ENCODE results near the gene WDR7.
A peak's percentile ranks its signal among the peaks of the same experiment; 100 is the strongest.

Gene WDR7

DNA sequence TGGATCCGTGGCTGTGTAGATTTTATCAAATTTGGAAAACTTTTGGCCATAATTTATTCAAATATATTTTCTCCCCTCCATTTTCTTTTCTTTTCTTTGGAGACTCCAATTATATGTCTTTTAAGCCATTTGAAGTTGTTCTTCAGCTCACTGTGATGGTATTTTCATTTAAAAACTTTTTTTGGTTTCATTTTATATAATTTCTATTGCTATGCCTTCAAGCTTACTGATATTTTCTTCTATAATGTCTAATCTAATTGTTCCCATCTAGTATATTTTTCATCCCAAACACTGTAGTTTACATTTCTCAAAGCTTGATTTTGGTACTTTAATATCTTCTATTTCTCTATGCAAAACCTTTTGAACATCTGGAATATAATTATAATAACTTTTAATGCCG lies 72.5 kb downstream of the WDR7 start:
- DNase-seq: no peak

DNA sequence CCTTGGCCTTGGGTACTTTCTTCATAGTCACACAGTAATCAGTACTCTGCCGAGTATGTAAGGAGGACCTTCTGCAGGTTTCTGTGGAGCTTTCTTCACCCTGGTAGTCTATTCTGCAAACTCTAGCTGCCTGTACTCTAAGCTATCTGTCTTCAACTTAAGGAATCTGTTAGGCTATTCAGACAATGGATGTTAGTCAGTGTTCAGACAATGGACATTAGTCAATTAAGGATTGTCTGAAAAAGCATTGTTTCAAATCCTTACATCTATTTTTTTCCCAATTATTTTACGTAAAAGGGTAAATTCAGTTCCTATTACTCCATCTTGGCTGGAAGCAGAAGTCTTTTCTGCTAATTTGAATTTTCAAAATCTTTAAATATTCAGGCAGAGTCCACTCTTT lies 75.7 kb downstream of the WDR7 start:
- DNase-seq: no peak

DNA sequence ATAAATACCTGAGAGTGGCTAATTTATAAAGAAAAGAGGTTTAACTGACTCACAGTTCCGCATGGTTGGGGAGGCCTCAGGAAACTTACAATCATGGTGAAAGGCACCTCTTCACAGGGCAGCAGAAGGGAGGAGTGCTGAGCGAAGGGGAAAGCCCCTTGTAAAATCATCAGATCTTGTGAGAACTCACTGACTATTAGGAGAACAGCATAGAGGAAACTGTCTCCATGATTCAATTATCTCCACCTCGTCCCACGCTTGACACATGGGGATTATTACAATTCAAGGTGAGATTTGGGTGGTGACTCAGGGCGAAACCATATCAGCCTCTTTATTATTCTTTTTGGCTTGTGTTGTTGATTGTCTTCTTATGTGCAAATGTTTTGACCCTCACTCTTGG lies 76.2 kb downstream of the WDR7 start:
- DNase-seq: no peak

DNA sequence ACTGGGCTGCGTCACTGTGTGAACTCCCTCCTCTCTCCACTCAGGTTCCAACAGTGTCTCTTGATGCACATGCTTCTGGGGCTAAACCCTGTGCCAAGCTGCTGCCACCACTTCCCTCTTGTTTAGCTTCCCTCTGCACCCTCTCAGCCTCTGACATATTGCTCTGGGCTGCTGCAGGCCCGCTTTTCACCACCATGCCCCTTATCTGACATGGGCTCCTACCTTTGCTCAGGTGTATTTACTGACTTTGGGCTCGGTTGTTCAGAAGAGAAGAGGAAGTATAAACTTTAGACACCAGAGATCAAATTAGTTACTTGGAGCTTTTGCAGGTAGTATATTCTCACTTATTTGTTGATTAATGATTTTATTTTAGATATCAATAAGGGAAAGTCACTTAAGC lies 77.6 kb downstream of the WDR7 start:
- DNase-seq: no peak

DNA sequence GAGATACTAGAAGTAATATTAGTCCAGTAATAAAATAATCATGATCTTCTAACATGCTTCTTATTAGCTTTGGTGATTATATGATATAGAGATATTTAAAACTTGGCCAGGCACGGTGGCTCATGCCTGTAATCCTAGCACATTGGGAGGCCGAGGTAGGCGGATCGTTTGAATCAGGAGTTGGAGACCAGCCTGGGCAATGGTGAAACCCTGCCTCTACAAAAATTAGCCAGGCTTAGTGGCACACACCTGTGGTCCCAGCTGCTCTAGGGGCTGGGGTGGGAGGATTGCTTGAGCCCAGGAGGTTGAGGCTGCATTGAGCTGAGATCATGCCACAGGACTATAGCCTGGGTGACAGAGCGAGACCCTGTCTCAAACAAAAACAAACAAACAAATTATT lies 87.0 kb downstream of the WDR7 start:
- no peak for DNase-seq

DNA sequence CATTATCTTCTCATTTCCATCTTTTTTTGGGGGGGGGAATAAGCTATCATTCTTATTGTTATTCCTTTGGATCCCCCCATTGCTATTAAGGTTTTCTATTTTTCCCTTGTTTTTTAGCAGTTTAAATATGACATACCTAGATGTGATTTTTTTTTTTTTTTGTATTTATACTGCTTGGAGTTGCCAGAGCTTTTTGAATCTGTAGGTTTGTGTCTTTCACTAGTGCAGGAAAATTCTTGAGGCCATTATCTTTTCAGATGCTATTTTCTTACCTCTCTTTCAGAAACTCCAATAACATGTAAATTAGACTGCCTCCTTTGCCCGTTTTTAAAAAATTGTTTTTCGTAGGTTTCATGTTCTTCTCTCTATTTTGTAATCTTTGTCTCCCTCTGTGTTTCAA lies 88.6 kb downstream of the WDR7 start:
- no peak for DNase-seq

DNA sequence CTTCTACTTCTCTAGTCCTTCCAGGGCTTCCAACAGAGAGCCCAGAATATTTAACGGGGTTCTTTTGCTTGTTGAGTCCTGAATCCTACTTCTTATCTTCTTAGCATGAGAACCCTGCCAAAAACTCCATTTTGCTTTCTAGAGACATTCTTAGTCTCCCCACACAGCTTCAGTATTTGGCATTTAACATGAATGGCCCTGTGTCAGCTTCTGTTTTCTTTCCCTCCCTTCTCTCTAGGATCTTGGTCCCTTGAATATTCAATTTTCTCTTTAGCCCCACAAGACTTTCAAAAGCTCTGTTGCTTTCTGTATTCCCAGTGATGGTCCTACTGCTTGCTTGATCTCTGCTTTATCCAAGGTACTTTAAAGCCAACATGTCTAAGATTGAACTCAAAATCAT lies 89.5 kb downstream of the WDR7 start:
- no peak for DNase-seq

DNA sequence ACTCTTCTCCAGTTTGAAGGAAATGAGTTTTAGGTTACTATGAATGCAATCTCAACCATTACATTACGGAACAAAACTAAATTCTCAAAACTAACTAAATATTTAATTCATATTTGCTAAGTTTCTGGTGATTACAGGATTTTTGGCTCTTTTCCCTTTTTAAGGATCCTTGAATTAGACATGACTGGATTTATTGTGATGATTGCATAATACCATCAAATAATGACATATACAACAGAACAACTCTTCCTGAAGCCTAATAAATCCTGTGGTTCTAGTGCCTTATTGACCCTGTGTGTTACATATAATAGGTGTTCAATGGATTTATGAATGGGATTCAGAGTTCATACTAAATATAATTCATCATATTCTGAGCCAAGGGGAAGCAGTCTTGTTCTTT lies 90.5 kb downstream of the WDR7 start:
- DNase-seq: no peak

DNA sequence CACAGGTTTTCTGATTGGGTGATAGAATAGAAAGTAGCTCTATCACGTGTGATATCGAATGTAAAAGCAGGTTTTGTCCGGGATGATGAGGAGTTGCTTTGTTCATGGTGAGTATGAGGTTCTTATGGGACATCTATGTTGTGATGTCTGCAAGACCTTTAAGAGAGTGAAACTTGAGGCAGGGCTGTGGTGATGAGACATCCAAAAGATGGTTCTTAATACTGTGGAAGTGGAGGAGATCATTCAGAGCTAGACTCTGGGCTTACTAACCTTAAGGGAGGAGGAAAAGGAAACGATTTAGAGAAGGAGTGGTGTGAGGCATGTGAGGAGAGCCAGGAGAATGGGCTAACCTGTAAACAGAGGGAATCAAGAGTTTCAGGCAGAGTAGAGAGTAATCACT lies 92.0 kb downstream of the WDR7 start:
- DNase-seq: no peak

DNA sequence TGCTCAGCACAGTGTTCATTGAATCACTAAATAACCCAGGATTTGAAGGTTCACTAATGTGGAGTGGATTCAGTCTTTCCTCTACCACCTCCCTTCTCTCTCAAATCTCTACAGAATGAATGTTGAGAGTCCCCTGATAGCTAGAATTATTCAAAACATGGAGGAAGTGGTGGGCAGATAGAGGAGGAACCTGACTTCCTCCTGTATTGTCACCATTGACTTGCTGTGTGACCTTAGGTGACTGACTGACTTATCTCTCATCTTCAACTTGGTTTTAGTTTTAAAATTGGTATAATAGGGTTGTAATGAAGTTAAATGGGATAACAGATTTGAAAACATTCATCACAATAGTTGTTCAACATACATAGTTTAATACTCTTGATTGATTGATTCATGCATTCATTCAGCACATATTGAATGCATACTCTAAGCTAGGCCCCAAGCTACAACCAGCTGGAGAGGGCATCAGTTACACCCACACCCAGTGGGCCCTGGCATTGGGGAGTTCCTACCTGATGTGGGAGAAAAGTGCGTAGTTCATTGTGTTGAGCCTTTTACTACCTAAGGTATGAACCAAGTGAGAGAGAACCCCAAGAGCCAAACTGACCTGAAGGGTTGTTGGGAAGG lies 96.0 kb downstream of the WDR7 start:
- no peak for DNase-seq

DNA sequence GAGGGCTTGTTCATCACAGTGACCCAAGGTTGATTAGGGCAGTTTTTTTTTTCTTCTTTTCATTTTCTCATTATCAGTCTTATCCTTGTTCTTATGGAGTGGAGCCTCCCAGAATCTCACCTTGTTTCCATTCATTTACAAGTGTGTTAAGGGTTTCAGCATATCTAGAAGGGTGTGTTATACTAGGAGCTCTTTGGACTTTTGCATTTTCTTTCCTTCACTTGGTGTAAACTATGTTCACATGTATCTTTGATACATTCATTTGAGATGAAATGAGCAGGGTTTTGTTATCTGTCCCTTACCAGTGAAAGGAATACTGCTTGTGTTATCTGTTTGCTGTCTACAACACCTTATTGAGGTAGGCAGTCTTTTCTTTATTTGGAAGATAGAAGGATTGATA lies 96.7 kb downstream of the WDR7 start:
- DNase-seq: no peak

DNA sequence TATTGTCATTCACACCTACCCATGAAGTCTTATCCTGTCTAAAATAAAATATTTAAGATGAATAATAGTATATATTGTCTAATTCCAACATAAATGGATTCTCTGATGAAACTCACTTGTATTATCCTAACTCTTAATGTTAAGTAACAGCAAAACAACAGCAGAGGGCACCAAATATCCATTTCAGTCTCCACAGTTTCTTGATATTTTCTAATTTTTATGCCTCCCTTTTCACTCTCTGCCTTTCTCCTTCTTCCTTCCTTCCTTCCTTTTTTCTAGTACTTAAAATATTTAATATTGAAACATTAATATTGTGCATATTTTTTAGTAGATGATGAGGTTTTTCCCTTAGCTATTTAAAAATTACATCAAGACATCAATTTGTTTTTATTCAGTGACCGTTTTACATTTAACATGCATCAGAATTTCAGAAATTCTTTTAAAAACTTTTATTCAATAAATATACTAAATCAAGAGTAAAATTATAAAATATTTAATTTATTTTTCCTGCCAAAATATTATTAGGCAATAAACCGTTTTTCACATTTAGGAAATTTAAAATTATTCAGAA lies 97.6 kb downstream of the WDR7 start:
- peak; percentile 7 for DNase-seq

DNA sequence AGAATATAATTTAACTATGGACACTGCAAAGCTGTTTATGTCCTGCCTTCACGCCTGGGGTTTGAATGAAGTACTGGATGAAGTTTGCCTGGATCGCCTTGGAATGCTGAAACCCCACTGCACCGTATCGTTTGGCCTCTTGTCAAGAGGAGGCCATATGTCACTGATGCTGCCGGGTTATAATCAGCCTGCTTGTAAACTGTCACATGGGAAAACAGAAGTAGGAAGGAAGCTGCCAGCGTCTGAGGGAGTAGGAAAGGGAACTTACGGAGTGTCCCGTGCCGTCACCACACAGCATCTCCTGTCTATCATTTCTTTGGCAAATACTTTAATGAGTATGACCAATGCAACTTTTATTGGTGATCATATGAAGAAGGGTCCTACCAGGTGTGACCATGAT lies 105.8 kb downstream of the WDR7 start:
- DNase-seq: no peak

DNA sequence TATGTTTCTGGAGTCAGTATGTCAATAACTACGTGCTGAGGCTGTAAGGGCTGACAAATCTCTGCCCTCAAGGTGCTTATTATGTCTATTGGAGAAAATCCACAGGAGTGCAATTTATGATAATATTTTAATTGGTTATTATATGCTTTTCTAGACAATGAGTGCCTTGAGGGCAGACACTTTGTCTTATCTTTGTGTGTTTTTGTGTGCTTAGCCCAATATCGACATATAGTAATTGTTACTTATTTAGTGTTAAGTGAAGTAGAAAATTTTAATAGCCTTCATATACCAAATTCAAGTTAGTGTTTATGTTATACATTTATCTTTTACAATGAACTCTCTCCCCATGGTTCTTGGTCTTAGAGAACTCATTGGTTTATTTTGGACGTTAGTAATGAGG lies 118.9 kb downstream of the WDR7 start:
- no peak for DNase-seq

DNA sequence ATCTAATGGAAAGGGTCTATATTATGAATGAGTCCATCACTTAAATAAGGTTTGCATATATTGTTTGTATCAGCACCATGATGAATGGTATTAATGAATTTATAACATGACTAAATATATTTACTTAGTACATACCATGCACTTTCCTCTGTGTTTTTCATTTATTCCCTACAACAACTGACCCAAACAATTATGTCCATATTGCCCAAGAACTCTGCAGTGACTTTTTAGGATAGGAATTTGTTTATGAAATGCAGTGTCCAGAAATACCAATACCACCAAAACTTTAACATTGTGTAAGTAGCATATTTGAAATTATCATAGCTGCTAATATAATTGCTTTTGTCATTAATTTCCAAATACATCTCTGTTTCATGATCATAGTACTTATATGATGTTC lies 119.7 kb downstream of the WDR7 start:
- no peak for DNase-seq

DNA sequence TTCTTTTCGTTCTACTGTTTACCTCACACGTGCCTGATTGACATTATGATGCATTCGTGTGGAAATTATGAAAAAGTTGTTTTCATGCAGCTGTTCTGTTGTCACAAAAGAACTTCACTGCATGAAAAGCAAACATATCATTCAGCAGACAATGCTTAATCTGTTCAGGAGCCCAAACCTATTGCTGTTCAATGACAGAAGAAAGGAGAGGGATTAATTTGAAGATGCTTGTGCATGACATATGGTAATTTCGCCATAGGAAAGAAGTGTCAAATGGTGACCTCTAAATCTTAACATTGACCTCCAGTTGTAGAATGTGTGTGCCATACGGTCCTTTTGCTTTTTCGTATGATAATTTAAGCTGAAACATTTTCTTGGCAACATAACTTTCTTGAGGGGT lies 124.5 kb downstream of the WDR7 start:
- DNase-seq: no peak

DNA sequence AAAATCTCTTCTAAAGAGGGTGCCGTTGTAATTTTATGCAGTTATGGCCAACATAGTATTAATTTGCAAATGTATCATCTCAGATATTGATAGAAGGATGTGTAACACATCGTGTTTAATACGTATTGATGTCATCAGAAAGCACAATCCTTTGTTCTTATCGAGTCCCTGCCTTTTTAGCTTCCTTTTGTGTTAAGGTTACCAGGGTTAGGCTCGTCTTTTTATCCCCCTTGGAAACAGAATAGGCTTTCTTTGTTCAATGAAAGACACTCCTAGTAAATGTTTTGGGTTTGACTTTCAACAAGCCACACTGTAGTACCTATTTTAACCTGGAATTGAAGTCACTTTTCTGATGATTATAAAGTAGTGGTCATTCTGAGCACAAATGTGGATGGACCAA lies 136.2 kb downstream of the WDR7 start:
- DNase-seq: no peak

DNA sequence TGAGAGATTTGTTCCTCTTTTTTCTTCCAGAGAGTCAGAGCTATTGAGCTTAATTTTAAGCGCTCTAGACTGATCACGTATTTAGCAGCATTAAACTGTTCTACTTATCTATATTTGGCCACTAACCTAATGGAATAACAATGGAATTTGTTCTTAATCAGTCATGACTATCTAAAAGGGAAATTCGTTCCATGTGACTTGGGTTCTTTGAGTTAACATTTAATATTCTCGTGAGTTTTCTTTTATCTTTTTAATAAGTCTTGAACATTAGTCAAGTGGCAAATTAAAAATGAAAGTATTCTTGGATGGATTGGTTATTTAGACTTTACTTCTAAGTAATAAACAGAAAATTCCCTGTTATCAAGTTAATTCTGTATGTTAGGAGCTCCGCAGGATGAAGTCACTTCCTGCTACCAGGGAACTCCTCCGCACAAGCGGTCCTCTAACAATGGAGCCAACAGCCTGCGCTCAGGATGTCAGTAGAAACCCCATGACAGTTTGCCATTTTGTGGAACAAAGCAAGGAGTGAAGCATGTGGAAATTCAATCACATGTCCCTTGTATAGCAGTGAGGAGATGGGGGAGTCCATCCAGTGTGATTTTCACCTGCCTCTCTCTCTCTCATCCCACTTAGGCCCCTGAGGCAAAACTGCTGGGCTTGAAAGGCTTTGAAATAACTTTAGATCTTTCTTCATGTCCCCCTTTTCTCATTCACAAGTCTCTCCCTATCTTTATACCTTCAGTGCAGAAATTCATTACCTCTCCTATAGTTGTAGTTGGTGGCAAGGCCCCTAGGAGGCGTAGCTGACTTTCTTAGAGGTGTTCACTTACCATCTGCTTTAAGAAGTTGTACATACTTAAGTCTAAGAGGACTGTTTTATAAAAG lies 138.1 kb downstream of the WDR7 start:
- peak; percentile 1 for DNase-seq

DNA sequence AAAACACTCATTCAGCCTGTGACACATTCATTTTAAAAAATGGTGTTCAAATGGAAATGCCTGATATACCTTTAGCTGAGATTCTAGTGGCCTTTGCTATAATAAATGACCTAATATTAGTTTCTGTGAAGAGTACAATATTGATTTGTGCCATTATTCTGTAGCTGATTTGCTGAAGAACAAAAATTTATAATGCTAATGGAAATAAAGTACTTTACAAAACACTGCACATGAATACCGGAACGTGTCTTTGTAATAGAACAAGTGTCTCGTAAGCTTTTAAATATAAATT lies 138.7 kb downstream of the WDR7 start:
- DNase-seq: no peak

DNA sequence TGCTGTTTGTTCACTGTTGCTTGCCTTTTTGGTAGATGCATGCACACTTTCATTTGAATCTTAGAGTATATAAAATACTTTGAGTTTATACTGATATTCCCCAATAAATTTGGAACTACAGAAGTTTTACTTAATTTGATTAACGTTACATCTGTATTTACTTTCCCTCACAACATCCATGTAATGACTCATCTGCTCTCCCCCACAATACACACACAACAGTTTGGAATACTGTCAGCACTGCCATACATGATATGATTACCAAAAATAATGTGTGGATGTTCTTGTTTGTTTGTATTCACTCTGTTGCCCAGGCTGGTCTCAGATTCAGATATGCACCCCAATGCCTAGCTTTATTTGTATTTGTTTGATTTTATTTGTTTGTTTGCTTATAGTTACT lies 144.2 kb downstream of the WDR7 start:
- DNase-seq: no peak

DNA sequence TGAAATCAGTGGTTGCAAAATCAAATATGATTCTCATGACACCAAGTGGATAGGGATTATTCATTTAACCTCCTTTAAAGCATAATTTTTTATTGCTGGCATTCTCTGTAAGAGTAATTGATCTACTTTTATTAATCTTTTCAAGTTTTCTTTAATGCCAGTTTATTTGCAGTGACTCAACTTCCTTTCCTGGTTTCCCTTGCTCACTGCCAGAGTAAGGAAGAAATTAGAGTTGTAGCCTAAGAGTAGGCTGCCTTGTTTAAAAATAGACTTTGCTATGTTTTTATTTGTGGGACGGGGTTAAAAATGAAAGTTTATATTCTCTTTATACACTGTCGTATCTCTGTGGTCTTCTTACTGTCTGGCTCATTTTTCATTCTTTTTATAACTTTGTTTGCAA lies 148.6 kb downstream of the WDR7 start:
- DNase-seq: no peak

DNA sequence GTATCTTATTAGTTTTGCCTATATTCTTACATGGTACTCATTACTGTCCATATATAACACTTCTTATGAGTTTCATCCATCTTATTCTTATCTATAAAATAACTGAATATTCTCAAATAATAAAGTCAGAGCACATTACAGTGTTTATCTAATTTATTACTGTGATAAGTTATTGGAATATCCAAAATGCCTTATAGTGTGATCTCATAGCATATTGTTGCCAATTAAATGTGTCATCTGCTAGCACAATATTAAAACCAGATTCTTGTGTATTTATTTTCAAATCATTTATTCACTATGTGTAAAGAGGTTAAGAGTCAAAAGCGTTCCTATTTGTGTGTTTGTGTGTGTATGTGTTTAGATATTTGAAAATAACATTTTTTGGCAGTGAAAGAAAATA lies 151.9 kb downstream of the WDR7 start:
- no peak for DNase-seq

DNA sequence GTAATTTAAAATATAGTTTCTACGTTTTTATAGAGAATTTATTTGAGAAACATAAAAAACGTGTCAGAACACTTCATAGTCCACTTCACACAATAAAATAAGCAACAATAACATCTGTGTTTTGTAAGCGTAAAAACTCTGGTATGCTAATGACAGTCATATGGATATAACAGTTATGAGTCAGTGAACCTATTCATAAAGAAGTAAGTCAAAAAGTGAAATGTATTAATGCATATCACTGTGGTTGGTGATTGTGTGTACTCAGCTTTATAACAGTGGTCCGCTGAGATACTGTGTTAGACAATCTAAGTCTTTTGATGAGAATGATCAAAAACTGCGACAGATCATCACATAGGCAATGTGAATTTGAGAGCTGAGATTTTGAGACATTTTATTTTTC lies 153.2 kb downstream of the WDR7 start:
- DNase-seq: no peak

DNA sequence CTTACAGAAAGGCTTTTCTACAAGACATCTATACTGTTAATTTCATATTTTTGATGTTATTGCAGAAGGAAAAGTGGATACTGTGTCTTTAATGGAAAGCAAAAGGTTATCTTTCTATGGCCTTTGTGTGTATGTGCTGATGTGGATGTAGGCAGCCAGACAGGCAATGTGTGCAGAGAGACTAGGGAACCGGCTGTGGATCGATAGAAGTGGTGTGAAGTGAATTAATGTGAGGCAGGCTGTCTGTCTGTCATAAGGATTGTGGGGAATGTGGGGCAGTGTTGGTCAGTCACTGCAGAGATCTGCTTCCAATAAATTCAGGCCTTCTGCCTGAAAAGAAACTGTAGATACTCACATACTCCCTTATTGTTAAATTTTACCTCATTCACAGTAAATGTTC lies 156.7 kb downstream of the WDR7 start:
- DNase-seq: no peak

DNA sequence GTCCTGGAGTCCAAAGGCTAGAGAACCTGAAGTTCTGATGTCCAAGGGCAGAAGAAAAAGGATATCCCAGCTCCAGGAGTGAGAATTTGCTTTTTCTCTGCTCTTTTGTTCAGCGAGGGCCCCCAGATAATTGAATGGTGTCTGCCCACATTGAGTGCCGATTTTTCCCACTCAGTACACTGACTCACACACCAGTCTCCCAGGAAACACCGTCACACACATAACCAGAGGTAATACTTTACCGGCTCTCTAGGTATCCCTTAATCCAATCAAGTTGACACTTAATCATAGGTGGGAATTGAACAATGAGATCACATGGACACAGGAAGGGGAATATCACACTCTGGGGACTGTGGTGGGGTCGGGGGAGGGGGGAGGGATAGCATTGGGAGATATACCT lies 161.5 kb downstream of the WDR7 start:
- DNase-seq: no peak

Data from CD4-positive, alpha-beta T cell treated with Interleukin-21 for 1 hour (primary cell).